ENCODE results near the gene ZNF45. TPM values are rescaled to one million over a fixed set of nuclear protein-coding genes. Genes with fewer than 3 reads are reported as not detected.
"Not testable (repeated sequence)": the region's sequence is repeated elsewhere in the genome, so short reads cannot be mapped to it uniquely, and the experiment has no call there.

The ZNF45 gene
- total RNA-seq, 1 experiment from 2014 or later: 20.3 TPM

DNA sequence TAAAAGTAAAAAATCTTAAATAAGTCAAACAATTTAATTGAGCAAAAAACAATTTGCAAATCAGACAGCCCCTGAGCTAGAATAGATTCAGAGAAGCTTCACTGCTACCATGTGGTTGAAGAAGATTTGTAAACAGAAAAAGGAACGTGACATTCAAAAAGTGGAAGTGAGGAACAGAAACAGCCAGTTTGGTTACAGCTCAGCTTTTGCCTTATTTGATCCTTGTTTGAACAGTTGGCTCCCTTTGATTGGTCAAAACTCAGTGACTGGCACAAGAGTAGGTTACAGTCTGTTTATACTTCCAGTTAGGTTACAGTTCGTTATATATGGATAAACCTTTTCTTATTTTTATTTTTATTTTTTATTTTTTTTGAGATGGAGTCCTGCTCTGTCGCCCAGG, 21.7 kb upstream of the ZNF45 start:
- Mint-ChIP-seq H3K9me3 (ENCODE audit: low read depth, unreplicated experiment) (peaks cover 23% of the 10 kb centered on the region), H3K27ac (ENCODE audit: unreplicated experiment) (no peak overlapping the region), H3K4me3 (ENCODE audit: low read depth, unreplicated experiment) (no peak overlapping the region), H3K36me3 (ENCODE audit: insufficient read depth, unreplicated experiment) (peaks cover under 1% of the 10 kb centered on the region), H3K4me1 (ENCODE audit: low read depth, unreplicated experiment) (no peaks in the 10 kb centered on the region), H3K27me3 (ENCODE audit: unreplicated experiment) (no peaks in the 10 kb centered on the region)
- no TSS peak for BruUV-seq (replicated peaks)
- TF ChIP-seq, protein P1, sequence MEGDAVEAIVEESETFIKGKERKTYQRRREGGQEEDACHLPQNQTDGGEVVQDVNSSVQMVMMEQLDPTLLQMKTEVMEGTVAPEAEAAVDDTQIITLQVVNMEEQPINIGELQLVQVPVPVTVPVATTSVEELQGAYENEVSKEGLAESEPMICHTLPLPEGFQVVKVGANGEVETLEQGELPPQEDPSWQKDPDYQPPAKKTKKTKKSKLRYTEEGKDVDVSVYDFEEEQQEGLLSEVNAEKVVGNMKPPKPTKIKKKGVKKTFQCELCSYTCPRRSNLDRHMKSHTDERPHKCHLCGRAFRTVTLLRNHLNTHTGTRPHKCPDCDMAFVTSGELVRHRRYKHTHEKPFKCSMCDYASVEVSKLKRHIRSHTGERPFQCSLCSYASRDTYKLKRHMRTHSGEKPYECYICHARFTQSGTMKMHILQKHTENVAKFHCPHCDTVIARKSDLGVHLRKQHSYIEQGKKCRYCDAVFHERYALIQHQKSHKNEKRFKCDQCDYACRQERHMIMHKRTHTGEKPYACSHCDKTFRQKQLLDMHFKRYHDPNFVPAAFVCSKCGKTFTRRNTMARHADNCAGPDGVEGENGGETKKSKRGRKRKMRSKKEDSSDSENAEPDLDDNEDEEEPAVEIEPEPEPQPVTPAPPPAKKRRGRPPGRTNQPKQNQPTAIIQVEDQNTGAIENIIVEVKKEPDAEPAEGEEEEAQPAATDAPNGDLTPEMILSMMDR (IDR thresholded peaks at IDR 0.05; ENCODE audit: unreplicated experiment): no peak
- no peak for DNase-seq
- CTCF ChIA-PET: no interaction called here
- intact Hi-C loops (cut with micrococcal nuclease; ENCODE audit: unreplicated experiment): no loop called here

DNA sequence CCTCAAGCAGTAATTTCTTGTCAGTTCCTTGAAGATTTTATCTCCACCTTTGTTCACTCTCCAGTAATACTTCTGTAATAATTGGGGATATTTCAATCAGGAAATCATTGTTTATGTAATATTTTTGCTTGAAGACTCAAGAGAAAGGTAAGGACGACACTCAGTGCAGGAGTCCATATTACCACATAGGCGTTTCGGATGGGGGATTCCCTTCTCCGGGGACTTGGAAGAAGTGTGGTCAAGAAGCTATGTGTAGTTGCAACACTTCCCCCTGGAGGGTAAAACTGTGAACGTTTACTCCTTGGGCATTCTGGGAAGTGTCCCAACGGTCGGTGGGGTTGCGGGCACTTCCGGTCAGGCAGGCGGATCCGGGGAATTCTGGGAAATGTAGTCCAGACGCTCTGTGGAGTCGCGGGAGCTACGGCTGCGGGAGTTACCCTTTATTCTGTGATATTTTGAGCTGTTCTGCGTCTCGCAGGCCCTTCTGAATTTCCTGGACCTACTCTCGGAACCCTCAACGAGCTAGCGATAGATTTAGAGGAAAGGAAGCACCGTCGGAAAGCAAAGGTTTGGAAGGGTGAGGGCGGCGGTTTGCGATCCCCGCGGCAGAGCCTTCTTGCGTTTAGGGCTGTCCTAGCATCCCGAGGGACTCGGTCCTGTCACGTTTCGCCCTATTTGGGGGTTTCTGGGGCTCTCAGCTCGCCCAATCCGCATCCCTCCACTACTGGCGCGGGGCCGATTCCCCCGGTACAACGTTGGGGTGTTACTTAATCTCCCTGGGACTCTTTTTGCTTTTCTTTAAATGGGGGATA, 16.0 kb upstream of the ZNF45 start, which contains the start of gene ZNF221:
ZNF221 (plus strand) TSS at position 395 of the 812 bp plus-strand sequence. CDS start 11,499 bp downstream, outside the sequence.
- Mint-ChIP-seq H3K4me1 (ENCODE audit: low read depth, unreplicated experiment) (peaks cover 9% of the 10 kb centered on the region), H3K9me3 (ENCODE audit: low read depth, unreplicated experiment) (peaks cover 23% of the 10 kb centered on the region), H3K4me3 (ENCODE audit: low read depth, unreplicated experiment) (peak within 1 kb of the TSS; percentile 97), H3K36me3 (ENCODE audit: insufficient read depth, unreplicated experiment) (peaks cover 14% of the 10 kb centered on the region), H3K27ac (ENCODE audit: unreplicated experiment) (peak within 1 kb of the TSS; percentile 76), H3K27me3 (ENCODE audit: unreplicated experiment) (peaks cover 21% of the 10 kb centered on the region)
- peak; percentile 94 for DNase-seq
- TF ChIP-seq, protein P1 (IDR thresholded peaks at IDR 0.05; ENCODE audit: unreplicated experiment): peak; percentile 45
- BruUV-seq (replicated peaks): no TSS peak
- CTCF ChIA-PET: interaction anchor here (0.6 to 1.5 kb wide), 9 partner anchors 14 to 283 kb away, joined by 3 to 7 read pairs (median 3); partner anchors contain the start of genes ZNF223 and ZNF45
- intact Hi-C loops (cut with micrococcal nuclease; ENCODE audit: unreplicated experiment): loop anchor here (2.0 kb wide), 1 partner anchor 16 kb away; the partner anchor contains the start of gene ZNF45

DNA sequence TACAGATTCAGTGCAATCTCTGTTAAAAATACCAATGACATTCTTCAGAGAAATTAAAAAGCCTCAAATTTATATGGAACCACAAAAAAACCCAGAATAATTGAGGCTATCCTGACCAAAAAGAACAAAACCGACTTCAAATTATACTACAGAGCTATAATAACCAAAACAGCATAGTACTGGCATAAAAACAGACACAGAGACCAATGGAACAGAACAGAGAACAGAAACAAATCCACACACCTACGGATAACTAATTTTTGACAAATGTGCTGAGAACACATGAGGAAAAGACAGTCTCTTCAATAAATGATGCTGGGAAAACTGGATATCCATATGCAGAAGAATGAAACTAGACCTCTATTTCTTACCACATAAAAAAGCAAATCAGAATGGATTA, 14.7 kb upstream of the ZNF45 start:
- H3K4me3 Mint-ChIP-seq (ENCODE audit: low read depth, unreplicated experiment); DNase-seq; H3K4me1 Mint-ChIP-seq (ENCODE audit: low read depth, unreplicated experiment); CTCF ChIA-PET; BruUV-seq (replicated peaks): not testable (repeated sequence)
- H3K36me3 Mint-ChIP-seq (ENCODE audit: insufficient read depth, unreplicated experiment): peaks cover 14% of the 10 kb centered on the region
- peaks cover 25% of the 10 kb centered on the region for H3K27me3 Mint-ChIP-seq (ENCODE audit: unreplicated experiment)
- H3K27ac Mint-ChIP-seq (ENCODE audit: unreplicated experiment): peak overlapping the region; percentile 32
- H3K9me3 Mint-ChIP-seq (ENCODE audit: low read depth, unreplicated experiment): peaks cover 23% of the 10 kb centered on the region
- intact Hi-C loops (cut with micrococcal nuclease; ENCODE audit: unreplicated experiment): loop anchor here (2.0 kb wide), 1 partner anchor 15 kb away; the partner anchor contains the start of gene ZNF45

DNA sequence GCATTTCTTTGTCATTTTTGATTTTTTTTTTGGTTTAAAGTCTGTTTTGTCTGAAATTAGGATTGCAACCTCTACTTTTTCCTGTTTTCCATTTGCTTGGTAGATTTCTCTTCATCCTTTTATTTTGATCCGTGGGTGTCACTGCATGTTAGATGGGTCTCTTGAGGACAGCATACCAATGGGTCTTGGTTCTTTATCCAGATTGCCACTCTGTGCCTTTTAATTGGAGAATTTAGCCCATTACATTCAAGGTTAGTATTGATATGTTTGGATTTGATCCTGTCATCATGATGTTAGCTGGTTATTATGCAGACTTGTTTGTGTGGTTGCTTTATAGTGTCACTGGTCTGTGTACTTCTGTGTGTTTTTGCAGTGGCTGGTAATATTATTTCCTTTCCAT, 12.3 kb upstream of the ZNF45 start:
- H3K4me1 Mint-ChIP-seq (ENCODE audit: low read depth, unreplicated experiment); BruUV-seq (replicated peaks); H3K4me3 Mint-ChIP-seq (ENCODE audit: low read depth, unreplicated experiment); DNase-seq; intact Hi-C loops (cut with micrococcal nuclease; ENCODE audit: unreplicated experiment); H3K27ac Mint-ChIP-seq (ENCODE audit: unreplicated experiment): not testable (repeated sequence)
- peaks cover 22% of the 10 kb centered on the region for H3K9me3 Mint-ChIP-seq (ENCODE audit: low read depth, unreplicated experiment)
- CTCF ChIA-PET: interaction anchor here (1.8 kb wide), 1 partner anchor 12 kb away, joined by 9 read pairs; the partner anchor contains the start of gene ZNF45
- peaks cover 14% of the 10 kb centered on the region for H3K36me3 Mint-ChIP-seq (ENCODE audit: insufficient read depth, unreplicated experiment)
- peaks cover 25% of the 10 kb centered on the region for H3K27me3 Mint-ChIP-seq (ENCODE audit: unreplicated experiment)

DNA sequence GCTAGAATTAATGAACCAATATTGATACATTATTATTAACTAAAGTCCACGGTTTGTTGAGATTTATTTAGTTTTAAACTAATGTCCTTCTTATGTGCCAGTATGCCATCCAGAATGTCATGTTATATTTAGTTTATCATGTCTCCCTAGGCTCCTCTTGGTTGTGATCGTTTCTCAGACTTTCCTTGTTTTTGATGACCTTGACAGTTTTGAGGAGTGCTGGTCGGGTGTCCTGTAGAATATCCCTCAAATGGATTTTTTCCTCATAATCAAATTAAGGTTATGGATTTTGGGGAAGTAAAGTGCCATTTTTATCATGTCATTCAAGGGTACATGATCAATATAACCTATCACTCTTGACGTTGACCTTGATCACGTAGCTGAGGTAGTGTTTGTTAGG, 6.1 kb upstream of the ZNF45 start:
- intact Hi-C loops (cut with micrococcal nuclease; ENCODE audit: unreplicated experiment): no loop called here

More for the DNA sequence above, 6.1 kb upstream of the ZNF45 start:
- CTCF ChIA-PET: no interaction called here
- Mint-ChIP-seq H3K27ac (ENCODE audit: unreplicated experiment) (no peak overlapping the region), H3K9me3 (ENCODE audit: low read depth, unreplicated experiment) (peaks cover 9% of the 10 kb centered on the region), H3K27me3 (ENCODE audit: unreplicated experiment) (peaks cover 5% of the 10 kb centered on the region), H3K4me3 (ENCODE audit: low read depth, unreplicated experiment) (no peak overlapping the region), H3K36me3 (ENCODE audit: insufficient read depth, unreplicated experiment) (no peaks in the 10 kb centered on the region), H3K4me1 (ENCODE audit: low read depth, unreplicated experiment) (peaks cover under 1% of the 10 kb centered on the region)
- no TSS peak for BruUV-seq (replicated peaks)
- TF ChIP-seq, protein P1 (IDR thresholded peaks at IDR 0.05; ENCODE audit: unreplicated experiment): no peak
- DNase-seq: no peak

All from Calu3 (cell line).